HG03045 (cell line): Measurements from ENCODE around the gene MLC1.

Experiments used
- ATAC-seq: cut with Tn5 transposase; IDR thresholded peaks from one replicate; pipeline ENCODE4 v1.9.1; 2021; ENCODE audit warnings: mild to moderate bottlenecking, moderate library complexity; ENCODE audit not compliant: unreplicated experiment

The MLC1 gene

GRCh38 chr22:50039669-50040443 is 45.4 kb downstream of the MLC1 start:
- ATAC-seq = no peak

- ATAC-seq = no peak
Observed at GRCh38 chr22:50035976-50036724, 49.1 kb downstream of the MLC1 start.

- no peak for ATAC-seq
Observed at GRCh38 chr22:50035131-50035881, 49.9 kb downstream of the MLC1 start.

- no peak for ATAC-seq
Observed at GRCh38 chr22:50034126-50035081, 50.8 kb downstream of the MLC1 start.

GRCh38 chr22:50032941-50033601 is 52.2 kb downstream of the MLC1 start:
- ATAC-seq = no peak

- ATAC-seq = no peak
Observed at GRCh38 chr22:50032109-50032871, 52.9 kb downstream of the MLC1 start.

- no peak for ATAC-seq
Observed at GRCh38 chr22:50031189-50032091, 53.8 kb downstream of the MLC1 start.

GRCh38 chr22:50030297-50031188 is 54.7 kb downstream of the MLC1 start:
- ATAC-seq = no peak

GRCh38 chr22:50027639-50028537 is 57.3 kb downstream of the MLC1 start:
- no peak for ATAC-seq

- no peak for ATAC-seq
Observed at GRCh38 chr22:50025993-50026392, 59.2 kb downstream of the MLC1 start.

GRCh38 chr22:50022171-50022819 is 62.9 kb downstream of the MLC1 start:
- no peak for ATAC-seq

- no peak for ATAC-seq
Observed at GRCh38 chr22:50020606-50021005, 64.6 kb downstream of the MLC1 start.

GRCh38 chr22:50019316-50019715 is 65.9 kb downstream of the MLC1 start:
- no peak for ATAC-seq

GRCh38 chr22:50018608-50019285 is 66.5 kb downstream of the MLC1 start:
- ATAC-seq = no peak

GRCh38 chr22:50017701-50018224 is 67.5 kb downstream of the MLC1 start:
- no peak for ATAC-seq
